GM19351 (cell line): ENCODE results near the gene PRR5L.
"Not testable (repeated sequence)": the region's sequence is repeated elsewhere in the genome, so short reads cannot be mapped to it uniquely, and the experiment has no call there.

Source experiments
- ATAC-seq: cut with Tn5 transposase; IDR thresholded peaks from one replicate; pipeline ENCODE4 v1.9.1; 2021; ENCODE audit warnings: mild to moderate bottlenecking, moderate library complexity; ENCODE audit not compliant: unreplicated experiment

Gene PRR5L

GRCh38 chr11:36317992-36318391 lies 21.9 kb downstream of the PRR5L start:
- no peak for ATAC-seq

DNA sequence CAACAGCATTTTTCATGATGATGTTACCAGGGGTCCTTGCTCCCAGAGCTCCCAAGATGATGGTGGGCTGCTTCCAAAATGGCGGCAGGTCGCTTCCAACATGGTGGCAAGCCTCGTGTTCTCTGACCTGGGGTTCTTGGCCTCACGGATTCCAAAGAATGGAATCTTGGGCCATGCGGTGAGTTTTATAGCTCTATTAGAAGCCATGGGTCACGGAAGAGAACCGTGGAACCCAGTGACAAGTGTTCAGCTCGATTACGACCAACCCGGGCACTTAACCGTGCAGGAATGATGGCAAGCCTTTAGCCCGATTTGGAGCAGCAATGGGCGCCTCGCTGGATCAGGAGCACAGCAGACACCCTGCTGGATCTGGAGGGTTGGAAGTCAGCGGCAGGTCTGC lies 28.9 kb downstream of the PRR5L start:
- not testable (repeated sequence) for ATAC-seq

- ATAC-seq, result not testable (repeated sequence)
Observed at GRCh38 chr11:36325403-36325802, 29.3 kb downstream of the PRR5L start.

DNA sequence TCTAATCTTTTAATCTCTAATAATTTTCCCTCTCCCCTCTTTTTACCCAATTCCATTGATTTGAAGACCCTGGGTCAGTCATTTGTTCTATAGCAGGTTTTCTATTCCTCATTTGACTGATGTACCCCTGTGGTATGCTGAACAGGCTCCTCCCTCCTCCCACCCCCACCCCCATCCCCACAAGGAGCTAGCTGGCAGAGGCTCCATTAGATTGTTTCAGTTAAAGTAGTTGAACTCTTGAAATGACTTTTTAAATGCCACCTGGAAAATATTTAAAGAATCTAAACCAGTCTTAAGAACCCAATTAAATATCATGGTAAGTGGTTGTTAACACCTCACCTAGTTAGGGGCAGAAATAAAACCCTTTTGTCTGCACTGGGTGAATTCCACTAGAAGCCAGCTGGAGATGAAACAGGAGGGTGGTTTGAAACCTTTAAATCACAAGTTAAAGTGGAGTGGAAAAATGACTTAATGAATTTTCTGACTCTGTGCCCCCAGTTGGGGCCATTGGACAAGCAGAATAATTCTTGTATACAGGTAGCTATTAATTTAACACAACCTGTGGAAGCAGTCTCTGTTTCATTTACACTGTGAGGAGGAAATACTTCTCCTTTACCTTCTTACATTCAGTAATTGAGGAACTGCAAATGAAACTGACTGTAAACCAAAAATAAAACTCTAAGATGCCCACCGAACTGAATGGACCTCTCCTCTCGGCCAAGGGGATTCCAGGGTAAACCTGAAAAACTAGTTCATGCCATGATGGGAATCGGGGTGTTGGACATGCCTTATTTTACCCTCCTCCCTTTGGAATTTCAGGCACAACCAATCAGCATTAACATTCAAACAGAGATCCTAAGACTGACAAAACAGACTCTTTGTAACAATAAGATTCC lies 30.7 kb downstream of the PRR5L start:
- peak; percentile 87 for ATAC-seq

GRCh38 chr11:36328966-36329673 lies 33.0 kb downstream of the PRR5L start:
- ATAC-seq, result no peak

GRCh38 chr11:36330411-36330810 lies 34.3 kb downstream of the PRR5L start:
- ATAC-seq, result no peak

- ATAC-seq, result no peak
Observed at GRCh38 chr11:36333468-36333867, 37.4 kb downstream of the PRR5L start.

GRCh38 chr11:36333897-36334296 lies 37.8 kb downstream of the PRR5L start:
- ATAC-seq, result peak; percentile 63

DNA sequence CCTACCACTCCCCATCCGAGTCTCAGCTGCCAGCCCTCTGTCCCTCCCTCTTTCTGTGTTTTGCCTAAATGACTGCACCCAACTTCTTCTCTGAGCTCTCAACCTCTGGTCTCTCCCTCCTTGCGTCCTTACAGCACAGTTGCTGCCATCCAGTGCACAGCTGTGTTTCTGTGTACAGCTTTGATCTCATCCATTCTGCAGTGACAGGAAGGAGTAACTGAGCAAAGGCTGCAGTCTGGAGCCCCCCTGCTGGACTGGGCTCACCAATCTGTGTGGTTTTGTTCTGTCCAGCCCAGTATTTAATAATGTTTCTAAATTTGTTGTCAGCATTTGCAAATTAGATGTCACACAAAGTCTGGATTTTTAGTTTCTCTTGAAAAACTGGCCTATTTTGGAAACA lies 43.8 kb downstream of the PRR5L start:
- no peak for ATAC-seq

DNA sequence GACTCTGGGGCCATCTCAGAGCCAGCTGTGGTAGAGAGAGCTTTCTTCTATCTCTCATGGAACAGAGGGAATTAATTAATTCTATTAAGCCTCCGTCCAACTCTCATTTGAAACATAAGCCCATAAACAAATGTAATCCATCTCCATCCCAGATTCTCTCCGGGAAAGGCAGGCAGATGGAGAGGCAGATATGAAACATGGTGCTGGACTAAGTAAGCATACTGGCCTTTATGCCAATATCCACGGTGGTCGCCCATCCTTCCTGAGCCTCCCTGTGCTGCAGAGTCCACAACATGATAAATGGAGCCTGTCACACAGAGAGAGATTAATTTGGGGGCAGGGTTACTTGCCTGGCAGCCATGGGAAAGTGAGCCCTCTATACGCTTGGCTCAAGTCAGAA lies 44.8 kb downstream of the PRR5L start:
- ATAC-seq, result no peak

DNA sequence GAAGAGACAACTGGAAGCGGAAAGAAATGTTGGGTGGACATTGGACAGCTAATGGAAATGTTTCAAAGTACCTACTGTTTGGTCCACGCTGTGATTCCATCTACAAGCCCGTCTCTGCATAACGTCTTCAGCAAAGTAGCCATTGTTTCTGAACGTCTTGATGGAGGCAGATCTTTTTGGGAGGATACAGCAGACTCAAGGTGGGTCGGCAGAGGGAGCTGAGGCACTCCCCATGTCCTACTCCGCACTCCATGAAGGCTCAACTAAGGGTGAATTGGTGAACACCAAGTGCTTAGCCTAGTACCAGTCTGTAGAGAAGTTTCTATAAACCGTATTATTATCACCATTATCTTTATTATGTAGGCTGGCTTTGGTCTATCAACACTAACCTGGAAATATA lies 45.8 kb downstream of the PRR5L start:
- no peak for ATAC-seq

- no peak for ATAC-seq
Observed at GRCh38 chr11:36342327-36342726, 46.2 kb downstream of the PRR5L start.

- no peak for ATAC-seq
Observed at GRCh38 chr11:36343436-36343835, 47.3 kb downstream of the PRR5L start.

DNA sequence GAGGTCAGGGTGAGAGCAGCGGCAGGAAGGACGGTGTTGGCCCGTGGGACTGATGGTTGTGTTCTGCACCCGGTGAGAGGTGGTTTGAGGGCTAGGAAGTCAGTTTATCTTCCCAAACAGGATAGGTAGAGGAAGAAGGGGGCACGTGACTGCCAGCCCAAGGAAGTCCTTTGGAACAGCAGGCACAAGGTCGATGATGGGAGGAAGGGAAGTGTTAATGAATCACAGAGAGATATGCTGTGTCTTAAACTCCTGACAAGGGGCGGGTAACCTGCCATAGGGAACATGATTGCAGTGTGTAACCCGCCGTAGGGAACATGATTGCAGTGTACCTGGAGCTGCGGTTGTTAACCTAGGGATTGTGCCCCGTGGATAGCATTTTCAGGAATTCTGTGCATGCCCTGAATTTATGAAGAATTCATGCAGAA lies 49.0 kb downstream of the PRR5L start:
- no peak for ATAC-seq

DNA sequence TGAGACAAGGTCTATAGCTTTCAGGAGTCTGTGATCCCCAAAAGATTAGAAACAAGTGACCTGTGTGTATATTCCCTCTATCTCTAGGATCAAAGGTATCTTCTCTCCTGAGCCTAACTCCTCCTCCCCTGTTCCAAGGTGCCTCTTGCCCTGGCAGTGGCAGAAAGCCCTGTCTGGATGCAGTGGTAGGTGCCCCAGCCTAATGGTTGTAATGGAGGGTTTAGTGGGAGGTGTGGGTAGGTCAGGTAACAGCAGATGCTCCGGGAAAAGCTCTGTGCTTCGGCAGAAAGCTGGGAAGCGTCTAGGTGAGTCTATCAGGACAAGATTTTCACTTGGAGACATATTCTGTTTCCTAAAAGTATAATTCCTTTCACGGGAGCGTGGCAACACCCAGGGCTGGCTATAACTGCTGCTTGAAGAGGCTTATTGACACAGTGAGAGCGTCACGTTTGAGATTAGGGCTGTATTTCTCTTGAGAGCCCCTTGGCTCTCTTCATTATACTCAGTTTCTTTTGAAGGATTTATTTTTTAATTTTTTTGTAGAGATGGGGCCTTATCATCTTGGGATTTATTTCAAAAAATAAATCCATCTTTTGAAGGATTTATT lies 49.5 kb downstream of the PRR5L start:
- no peak for ATAC-seq

DNA sequence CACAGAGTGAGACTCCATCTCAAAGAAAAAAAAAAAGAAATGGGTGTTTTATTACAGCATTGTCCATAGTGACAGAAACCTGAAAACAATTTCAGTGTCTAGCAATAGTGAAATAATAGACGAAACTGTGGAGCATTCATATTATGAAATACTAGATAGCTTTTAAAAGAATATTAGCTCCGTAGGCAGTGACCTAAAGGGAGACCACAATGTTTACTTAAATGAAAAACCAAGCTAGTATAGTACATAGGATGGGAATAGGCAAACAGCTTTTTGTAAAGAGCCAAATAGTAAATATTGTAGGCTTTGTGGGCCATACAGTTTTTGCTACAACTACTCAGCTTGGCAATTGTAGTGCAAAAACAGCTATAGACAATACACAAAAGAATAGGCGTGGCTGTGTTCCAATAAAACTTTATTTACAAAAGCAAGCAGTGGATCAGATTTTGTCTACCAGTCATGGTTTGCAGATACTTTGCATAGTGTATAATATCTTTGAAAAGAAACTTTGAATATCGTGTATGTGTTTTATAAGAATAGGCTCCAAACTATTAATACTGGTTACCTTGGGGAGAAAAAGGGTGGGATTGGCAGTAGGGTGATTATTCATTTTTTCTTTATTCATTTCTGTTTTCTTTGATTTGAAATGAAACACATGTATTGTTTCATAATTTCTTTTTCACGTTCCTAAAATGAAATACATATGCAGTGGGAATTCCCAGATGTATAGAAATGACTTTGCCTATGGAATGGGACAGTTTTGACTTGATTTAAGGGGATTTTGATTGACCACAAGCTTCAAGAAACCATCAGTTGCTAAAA lies 50.7 kb downstream of the PRR5L start:
- ATAC-seq, result no peak

DNA sequence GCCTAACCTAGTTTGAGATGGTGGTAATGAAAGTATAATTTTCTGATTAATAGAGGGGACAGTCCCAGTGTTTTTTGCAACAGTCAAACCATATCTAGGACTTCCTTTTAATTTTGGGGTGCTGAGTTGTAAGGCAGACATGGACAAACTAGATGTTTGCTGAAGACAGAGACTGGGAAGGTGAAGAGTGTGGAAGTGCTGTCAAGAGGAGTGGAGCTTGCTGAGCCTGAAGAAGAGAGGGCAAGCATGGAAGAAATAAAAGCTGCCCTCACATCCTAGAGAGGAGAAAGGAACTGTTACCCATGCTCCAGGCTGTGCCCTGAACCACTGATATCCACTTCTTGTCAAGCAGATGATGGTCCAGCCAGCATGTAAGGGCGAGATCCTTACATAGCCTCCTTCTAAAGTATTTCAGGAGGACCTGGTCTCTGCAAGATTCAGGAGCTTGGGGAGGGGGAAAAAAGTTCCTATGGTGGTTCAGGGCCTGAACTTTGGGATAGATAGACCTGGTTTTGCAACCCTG lies 51.4 kb downstream of the PRR5L start:
- ATAC-seq, result no peak

DNA sequence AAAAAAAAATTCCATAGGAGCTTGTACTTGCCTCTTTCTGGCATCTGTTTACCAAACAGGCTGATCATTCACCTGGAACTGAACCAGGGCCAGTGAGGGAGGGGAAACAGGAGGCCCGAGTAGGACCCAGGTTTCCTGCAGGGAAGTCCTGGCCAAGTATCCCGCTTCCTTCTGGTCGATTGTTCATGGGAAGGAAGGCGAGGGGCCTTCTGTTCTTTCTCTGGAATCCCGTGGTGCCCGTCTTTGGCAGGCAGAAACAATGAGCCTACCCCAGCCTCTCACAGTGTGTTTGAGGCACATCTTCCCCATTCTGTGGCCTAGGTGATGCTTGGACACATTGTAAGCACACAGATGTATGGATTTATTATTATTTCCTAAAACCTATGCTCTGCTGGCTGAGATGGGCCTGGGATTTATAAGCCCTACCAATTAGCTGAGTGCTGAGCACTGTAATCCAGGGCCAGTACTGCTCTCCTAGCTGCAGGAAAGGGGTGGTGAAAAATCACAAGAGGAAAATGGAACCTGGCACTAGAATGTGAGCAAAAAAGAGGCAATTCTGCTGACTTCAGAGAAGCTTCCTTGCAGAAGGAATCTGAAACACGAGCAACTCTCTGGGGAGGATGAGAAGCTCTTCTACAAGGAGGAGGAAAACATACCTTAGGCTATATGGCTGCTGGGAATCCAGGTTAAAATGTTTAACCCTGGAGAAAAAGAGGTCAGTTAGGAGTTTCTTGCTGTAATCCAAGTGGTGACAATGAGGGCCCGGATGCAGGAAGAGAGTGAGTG lies 53.5 kb downstream of the PRR5L start:
- no peak for ATAC-seq

- no peak for ATAC-seq
Observed at GRCh38 chr11:36350137-36350513, 54.0 kb downstream of the PRR5L start.

- no peak for ATAC-seq
Observed at GRCh38 chr11:36352922-36353321, 56.8 kb downstream of the PRR5L start.
